Vagina (tissue), 2 donors: Measurements from ENCODE around the gene TMEM39B. TPM values are rescaled to one million over a fixed set of nuclear protein-coding genes. Genes with fewer than 3 reads are reported as not detected.
"Not testable (repeated sequence)": the region's sequence is repeated elsewhere in the genome, so short reads cannot be mapped to it uniquely, and the experiment has no call there.

ENCODE experiments used
- DNase-seq, 2 donors: peaks; one replicate each; pipeline ENCODE4 v3.0.0-alpha.2; 2017; ENCODE audit errors: extremely low spot score in 2 of 2
- H3K27ac ChIP-seq: fragments of 200-600 bp; sonication (generic); one replicate; pipeline ENCODE4 v1.5.1; 2019
- H3K27me3 ChIP-seq: fragments of 200-600 bp; sonication (generic); one replicate; pipeline ENCODE4 v1.5.1; 2019
- H3K36me3 ChIP-seq, 2 donors: fragments of 200-600 bp; sonication (generic); one replicate each; pipeline ENCODE4 v1.5.1; 2017 to 2019
- H3K4me1 ChIP-seq: fragments of 200-600 bp; sonication (generic); one replicate; pipeline ENCODE4 v1.5.1; 2019
- H3K4me3 ChIP-seq, 2 donors: fragments of 200-600 bp; sonication (generic); 1 replicate in 1 of 2; 2 replicates in 1 of 2; pipeline ENCODE4 v1.5.1; 2016 to 2019
- H3K9me3 ChIP-seq: fragments of 200-600 bp; sonication (generic); one replicate; pipeline ENCODE4 v1.5.1; 2019
- CTCF ChIP-seq, 3 experiments: fragments of 450-650 bp in 2 of 3; fragments of 200-600 bp in 1 of 3; sonication (generic) in 1 of 3; IDR thresholded peaks; one replicate each; pipeline ENCODE4 v1.5.1; 2017 to 2019; ENCODE audit warnings: antibody characterized with exemption in 3 of 3, mild to moderate bottlenecking in 2 of 3, moderate library complexity in 2 of 3
- POLR2A ChIP-seq, 2 donors: fragments of 450-650 bp; IDR thresholded peaks; one replicate each; pipeline ENCODE4 v1.6.1; 2017; ENCODE audit warnings: antibody characterized with exemption in 2 of 2, mild to moderate bottlenecking in 2 of 2, moderate library complexity in 2 of 2
- POLR2AphosphoS5 ChIP-seq, 2 donors: sonication (generic); formaldehyde crosslinking; IDR thresholded peaks; one replicate each; pipeline ENCODE4 v1.9.0; 2017; ENCODE audit warnings: antibody characterized with exemption in 2 of 2, mild to moderate bottlenecking in 2 of 2, low read depth in 1 of 2; ENCODE audit not compliant: insufficient read depth in 1 of 2
- intact Hi-C: fragments of 100-400 bp; cut with DNase I; formaldehyde crosslinking; loops from one replicate; pipeline ENCODE4 v1.15.1; 2023
- total RNA-seq: library from RNA; depleted of rRNA; stranded (reverse); fragments of >200 nt; gene quantifications from one replicate; pipeline ENCODE4 v1.2.3, GENCODE V29; 2016

Gene TMEM39B
- total RNA-seq, 1 donor from 2014 or later = 8.3 TPM

GRCh38 chr1:32116531-32116930, 43.8 kb downstream of the TMEM39B start:
- H3K4me1 ChIP-seq = peaks cover 63% of the 10 kb centered on the region
- TF ChIP-seq POLR2A (IDR thresholded peaks at IDR 0.05) = no peak
- intact Hi-C loops = no loop called here

GRCh38 chr1:32122151-32122550, 49.4 kb downstream of the TMEM39B start:
- H3K27ac ChIP-seq = no peak overlapping the region
- TF ChIP-seq CTCF (IDR thresholded peaks at IDR 0.05) = no peak
- TF ChIP-seq POLR2A (IDR thresholded peaks at IDR 0.05) = no peak
- TF ChIP-seq POLR2AphosphoS5 (IDR thresholded peaks at IDR 0.05; ENCODE audit: insufficient read depth in 1 of 2, low read depth in 1 of 2) = no peak
- peaks cover 54% of the 10 kb centered on the region for H3K4me1 ChIP-seq
- H3K27me3 ChIP-seq = no peaks in the 10 kb centered on the region
- H3K9me3 ChIP-seq = no peaks in the 10 kb centered on the region
- no peaks in the 10 kb centered on the region for H3K36me3 ChIP-seq
- H3K4me3 ChIP-seq = no peak overlapping the region
- intact Hi-C loops = no loop called here
- no peak for DNase-seq

More at GRCh38 chr1:32116531-32116930, 43.8 kb downstream of the TMEM39B start:
- DNase-seq = no peak
- H3K4me3 ChIP-seq = no peak overlapping the region
- no peaks in the 10 kb centered on the region for H3K9me3 ChIP-seq
- H3K27ac ChIP-seq = no peak overlapping the region
- H3K36me3 ChIP-seq = no peaks in the 10 kb centered on the region
- no peaks in the 10 kb centered on the region for H3K27me3 ChIP-seq

- peaks cover 55% of the 10 kb centered on the region for H3K4me1 ChIP-seq
- intact Hi-C loops, DNase-seq, H3K27me3 ChIP-seq, H3K4me3 ChIP-seq, H3K27ac ChIP-seq, H3K9me3 ChIP-seq, H3K36me3 ChIP-seq: not testable (repeated sequence)
Observed at GRCh38 chr1:32123361-32123760, 50.6 kb downstream of the TMEM39B start.

DNA sequence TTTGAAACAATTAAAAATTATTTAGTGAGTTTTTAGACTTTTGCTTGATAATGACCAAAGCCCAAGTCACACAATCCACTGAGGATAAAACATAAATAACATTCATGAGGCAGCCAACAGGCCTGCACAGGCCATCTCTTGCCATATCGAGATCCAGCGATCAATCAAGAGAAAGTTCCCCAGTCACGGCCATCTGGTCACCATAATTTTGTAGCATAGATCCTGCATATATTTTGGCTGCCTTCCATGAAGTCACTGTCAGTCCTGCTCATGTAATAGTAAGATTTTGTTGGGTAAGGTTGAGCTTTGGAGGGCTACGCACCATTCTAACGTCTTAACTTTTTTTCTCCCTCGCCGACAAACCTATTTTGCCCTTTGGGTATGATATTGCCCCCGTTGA, 52.6 kb downstream of the TMEM39B start:
- Histone ChIP-seq H3K9me3 (no peaks in the 10 kb centered on the region), H3K27ac (no peak overlapping the region), H3K4me1 (peaks cover 63% of the 10 kb centered on the region), H3K36me3 (no peaks in the 10 kb centered on the region), H3K4me3 (no peak overlapping the region), H3K27me3 (no peaks in the 10 kb centered on the region)
- TF ChIP-seq CTCF (IDR thresholded peaks at IDR 0.05) = no peak
- DNase-seq = no peak
- intact Hi-C loops = no loop called here

DNA sequence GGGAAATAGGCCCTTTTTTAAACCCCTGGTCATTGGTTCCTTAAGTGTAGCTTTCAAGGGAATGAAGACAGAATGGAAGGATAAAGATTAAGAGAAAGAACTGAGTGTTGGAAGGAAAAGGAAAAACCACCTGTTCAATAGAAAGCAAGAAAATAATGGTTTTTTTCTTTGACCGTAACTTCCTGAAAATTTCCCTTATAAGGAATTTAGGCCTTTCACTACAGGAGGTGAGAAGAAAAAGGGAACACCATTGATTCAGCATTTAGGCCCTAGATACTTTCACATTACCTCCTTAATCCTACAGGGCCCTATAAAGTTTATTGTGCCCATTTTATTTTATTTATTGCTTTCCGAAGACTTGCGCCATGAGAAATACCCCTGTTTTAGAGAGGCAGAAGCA, 54.0 kb downstream of the TMEM39B start:
- DNase-seq = no peak
- TF ChIP-seq POLR2A (IDR thresholded peaks at IDR 0.05) (no peak), CTCF (IDR thresholded peaks at IDR 0.05) (no peak), POLR2AphosphoS5 (IDR thresholded peaks at IDR 0.05; ENCODE audit: insufficient read depth in 1 of 2, low read depth in 1 of 2) (no peak)
- intact Hi-C loops = no loop called here
- peaks cover 51% of the 10 kb centered on the region for H3K4me1 ChIP-seq
- no peaks in the 10 kb centered on the region for H3K9me3 ChIP-seq
- H3K36me3 ChIP-seq = no peaks in the 10 kb centered on the region
- no peaks in the 10 kb centered on the region for H3K27me3 ChIP-seq
- H3K4me3 ChIP-seq = no peak overlapping the region
- no peak overlapping the region for H3K27ac ChIP-seq

- Histone ChIP-seq H3K9me3 (no peaks in the 10 kb centered on the region), H3K4me1 (peaks cover 50% of the 10 kb centered on the region), H3K27ac (no peak overlapping the region), H3K36me3 (no peaks in the 10 kb centered on the region), H3K27me3 (no peaks in the 10 kb centered on the region), H3K4me3 (no peak overlapping the region)
- intact Hi-C loops = no loop called here
- no peak for DNase-seq
- TF ChIP-seq POLR2A (IDR thresholded peaks at IDR 0.05) (no peak), POLR2AphosphoS5 (IDR thresholded peaks at IDR 0.05; ENCODE audit: insufficient read depth in 1 of 2, low read depth in 1 of 2) (no peak), CTCF (IDR thresholded peaks at IDR 0.05) (no peak)
Observed at GRCh38 chr1:32127409-32128198, 54.9 kb downstream of the TMEM39B start.
